ENCODE measurements around the gene UBTFL1. TPM values are rescaled to one million over a fixed set of nuclear protein-coding genes. Genes with fewer than 3 reads are reported as not detected.
A peak's percentile ranks its signal among the peaks of the same experiment; 100 is the strongest.

Gene UBTFL1
- total and polyA plus RNA-seq, 4 donors, result not detected

DNA sequence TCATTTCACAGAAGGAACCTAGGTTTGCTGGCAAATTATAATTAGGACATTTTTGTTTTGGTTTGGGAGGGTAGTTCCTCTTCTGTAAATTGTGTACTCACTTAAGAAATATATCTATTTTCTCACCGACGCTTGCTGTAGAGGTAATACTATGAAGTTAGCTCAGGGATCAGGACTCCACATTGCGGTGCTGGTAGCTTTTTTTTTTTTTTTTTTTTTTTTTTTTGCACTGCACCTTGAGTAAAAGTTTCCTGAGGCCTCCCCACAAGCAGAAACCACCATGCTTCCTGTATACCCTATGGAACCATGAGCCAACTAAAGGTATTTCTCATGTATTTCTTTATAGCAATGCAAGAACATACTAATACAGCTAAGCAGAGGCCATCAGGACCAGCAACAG is 14.7 kb downstream of the UBTFL1 start:
- WGBS, 2 donors, result 29 to 77% methylated on average over 3 of the region's 3 CpGs
- DNase-seq, result no peak
- Histone ChIP-seq H3K27ac (ENCODE audit: low read depth in 1 of 2, low read length in 1 of 2) (no peak overlapping the region), H3K4me3 (no peak overlapping the region), H3K9ac (ENCODE audit: insufficient read depth in 1 of 2, low read length in 2 of 2) (no peak overlapping the region), H3K9me3 (ENCODE audit: control insufficient read depth in 4 of 4, insufficient read depth in 3 of 4, low read length in 3 of 4) (no peaks in the 10 kb centered on the region), H3K27me3 (ENCODE audit: control insufficient read depth in 3 of 3, insufficient read depth in 3 of 3, low read length in 2 of 3) (no peaks in the 10 kb centered on the region), H3K36me3 (ENCODE audit: control insufficient read depth in 4 of 4, insufficient read depth in 4 of 4, low read length in 4 of 4) (no peaks in the 10 kb centered on the region), H3K4me1 (ENCODE audit: control insufficient read depth in 5 of 5, insufficient read depth in 5 of 5, low read length in 5 of 5) (no peaks in the 10 kb centered on the region)
- TF ChIP-seq, protein P1, sequence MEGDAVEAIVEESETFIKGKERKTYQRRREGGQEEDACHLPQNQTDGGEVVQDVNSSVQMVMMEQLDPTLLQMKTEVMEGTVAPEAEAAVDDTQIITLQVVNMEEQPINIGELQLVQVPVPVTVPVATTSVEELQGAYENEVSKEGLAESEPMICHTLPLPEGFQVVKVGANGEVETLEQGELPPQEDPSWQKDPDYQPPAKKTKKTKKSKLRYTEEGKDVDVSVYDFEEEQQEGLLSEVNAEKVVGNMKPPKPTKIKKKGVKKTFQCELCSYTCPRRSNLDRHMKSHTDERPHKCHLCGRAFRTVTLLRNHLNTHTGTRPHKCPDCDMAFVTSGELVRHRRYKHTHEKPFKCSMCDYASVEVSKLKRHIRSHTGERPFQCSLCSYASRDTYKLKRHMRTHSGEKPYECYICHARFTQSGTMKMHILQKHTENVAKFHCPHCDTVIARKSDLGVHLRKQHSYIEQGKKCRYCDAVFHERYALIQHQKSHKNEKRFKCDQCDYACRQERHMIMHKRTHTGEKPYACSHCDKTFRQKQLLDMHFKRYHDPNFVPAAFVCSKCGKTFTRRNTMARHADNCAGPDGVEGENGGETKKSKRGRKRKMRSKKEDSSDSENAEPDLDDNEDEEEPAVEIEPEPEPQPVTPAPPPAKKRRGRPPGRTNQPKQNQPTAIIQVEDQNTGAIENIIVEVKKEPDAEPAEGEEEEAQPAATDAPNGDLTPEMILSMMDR (IDR thresholded peaks at IDR 0.05; ENCODE audit: control extremely low read depth, extremely low read depth), result no peak
- no peak for ATAC-seq (ENCODE audit: insufficient read depth, low FRiP score)

DNA sequence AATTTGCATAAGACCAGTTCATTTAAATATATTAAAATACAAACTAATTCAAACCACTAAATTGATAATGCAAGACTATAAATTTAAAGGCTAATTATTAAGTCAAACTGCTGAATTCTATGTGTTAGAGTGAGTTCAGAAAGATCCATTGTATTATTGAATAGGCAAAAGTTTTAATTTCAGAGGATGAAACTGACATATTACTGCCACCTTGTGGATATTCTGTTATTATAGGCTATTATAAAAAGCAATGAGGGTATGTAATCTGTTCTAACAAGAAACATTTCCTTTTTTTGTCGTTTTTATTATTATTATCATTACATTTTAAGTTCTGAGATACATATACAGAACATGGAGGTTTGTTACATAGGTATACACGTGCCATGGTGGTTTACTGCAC is 27.8 kb downstream of the UBTFL1 start:
- Histone ChIP-seq H3K9me3 (ENCODE audit: control insufficient read depth in 4 of 4, insufficient read depth in 3 of 4, low read length in 3 of 4) (no peaks in the 10 kb centered on the region), H3K36me3 (ENCODE audit: control insufficient read depth in 4 of 4, insufficient read depth in 4 of 4, low read length in 4 of 4) (no peaks in the 10 kb centered on the region), H3K9ac (ENCODE audit: insufficient read depth in 1 of 2, low read length in 2 of 2) (no peak overlapping the region), H3K27ac (ENCODE audit: low read depth in 1 of 2, low read length in 1 of 2) (no peak overlapping the region), H3K4me1 (ENCODE audit: control insufficient read depth in 5 of 5, insufficient read depth in 5 of 5, low read length in 5 of 5) (no peaks in the 10 kb centered on the region), H3K27me3 (ENCODE audit: control insufficient read depth in 3 of 3, insufficient read depth in 3 of 3, low read length in 2 of 3) (no peaks in the 10 kb centered on the region), H3K4me3 (no peak overlapping the region)
- ATAC-seq (ENCODE audit: insufficient read depth, low FRiP score) (no peak), DNase-seq (peak in 2 of 3 donors; percentile 8 to 20)
- TF ChIP-seq, protein P1 (IDR thresholded peaks at IDR 0.05; ENCODE audit: control extremely low read depth, extremely low read depth), result no peak
- WGBS, 2 donors, result 7 to 8% methylated on average over 2 of the region's 2 CpGs

DNA sequence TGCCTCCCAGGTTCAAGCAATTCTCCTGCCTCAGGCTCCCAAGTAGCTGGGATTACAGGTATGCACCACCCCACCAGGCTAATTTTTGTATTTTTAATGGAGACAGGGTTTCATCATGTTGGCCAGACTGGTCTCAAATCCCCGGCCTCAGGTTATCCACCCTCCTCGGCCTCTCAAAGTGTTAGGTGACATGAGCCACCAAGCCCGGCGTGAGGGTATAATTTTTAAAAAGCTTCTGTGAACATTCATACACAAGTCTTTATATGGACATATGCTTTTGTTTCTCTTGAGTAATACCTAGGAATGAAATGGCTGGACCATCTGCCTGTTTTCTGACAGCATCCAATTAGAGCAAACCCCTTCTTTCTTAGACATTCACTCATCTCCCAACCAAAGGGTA is 34.4 kb downstream of the UBTFL1 start:
- no peaks in the 10 kb centered on the region for H3K9me3 ChIP-seq (ENCODE audit: control insufficient read depth in 4 of 4, insufficient read depth in 3 of 4, low read length in 3 of 4)
- WGBS, 2 donors, result 92 to 94% methylated on average over 4 of the region's 4 CpGs
- TF ChIP-seq, protein P1 (IDR thresholded peaks at IDR 0.05; ENCODE audit: control extremely low read depth, extremely low read depth), result no peak

DNA sequence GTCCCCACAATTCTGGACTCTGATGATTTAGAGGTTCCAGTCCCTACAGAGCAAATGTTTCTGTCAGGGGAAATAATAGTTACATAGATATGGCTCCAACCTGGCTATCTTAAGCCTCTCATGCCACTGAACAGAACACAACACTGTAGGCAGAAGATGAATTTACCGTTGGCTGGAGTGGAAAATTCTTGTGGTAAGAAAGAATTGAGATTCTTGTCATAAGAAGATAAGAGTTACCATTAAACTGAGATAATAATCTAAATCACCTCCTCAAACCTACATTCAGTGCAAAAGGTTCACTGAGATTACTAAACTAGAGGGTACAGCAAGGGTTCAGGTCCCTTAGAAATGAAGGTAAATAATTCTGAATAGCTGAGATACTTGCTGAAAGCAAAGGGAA is 38.6 kb downstream of the UBTFL1 start:
- H3K27me3 ChIP-seq (ENCODE audit: control insufficient read depth in 3 of 3, insufficient read depth in 3 of 3, low read length in 2 of 3), result no peaks in the 10 kb centered on the region
- TF ChIP-seq, protein P1 (IDR thresholded peaks at IDR 0.05; ENCODE audit: control extremely low read depth, extremely low read depth), result no peak
- DNase-seq (no peak), ATAC-seq (ENCODE audit: insufficient read depth, low FRiP score) (no peak)
- 39 to 62% methylated on average over 1 of the region's 1 CpG for WGBS, 2 donors
- H3K4me3 ChIP-seq, result no peak overlapping the region
- no peaks in the 10 kb centered on the region for H3K4me1 ChIP-seq (ENCODE audit: control insufficient read depth in 5 of 5, insufficient read depth in 5 of 5, low read length in 5 of 5)
- no peak overlapping the region for H3K27ac ChIP-seq (ENCODE audit: low read depth in 1 of 2, low read length in 1 of 2)
- no peak overlapping the region for H3K9ac ChIP-seq (ENCODE audit: insufficient read depth in 1 of 2, low read length in 2 of 2)
- no peaks in the 10 kb centered on the region for H3K9me3 ChIP-seq (ENCODE audit: control insufficient read depth in 4 of 4, insufficient read depth in 3 of 4, low read length in 3 of 4)
- H3K36me3 ChIP-seq (ENCODE audit: control insufficient read depth in 4 of 4, insufficient read depth in 4 of 4, low read length in 4 of 4), result no peaks in the 10 kb centered on the region

More for the DNA sequence above, 34.4 kb downstream of the UBTFL1 start:
- H3K4me1 ChIP-seq (ENCODE audit: control insufficient read depth in 5 of 5, insufficient read depth in 5 of 5, low read length in 5 of 5), result no peaks in the 10 kb centered on the region
- ATAC-seq (ENCODE audit: insufficient read depth, low FRiP score) (no peak), DNase-seq (no peak)
- no peak overlapping the region for H3K27ac ChIP-seq (ENCODE audit: low read depth in 1 of 2, low read length in 1 of 2)
- no peak overlapping the region for H3K4me3 ChIP-seq
- no peaks in the 10 kb centered on the region for H3K36me3 ChIP-seq (ENCODE audit: control insufficient read depth in 4 of 4, insufficient read depth in 4 of 4, low read length in 4 of 4)
- H3K9ac ChIP-seq (ENCODE audit: insufficient read depth in 1 of 2, low read length in 2 of 2), result no peak overlapping the region
- no peaks in the 10 kb centered on the region for H3K27me3 ChIP-seq (ENCODE audit: control insufficient read depth in 3 of 3, insufficient read depth in 3 of 3, low read length in 2 of 3)

All from lung (tissue), 12 donors.